HG03097 (cell line): ENCODE measurements around the gene PSMA2.
"Not testable (repeated sequence)": the region's sequence is repeated elsewhere in the genome, so short reads cannot be mapped to it uniquely, and the experiment has no call there.

ENCODE experiments used
- ATAC-seq: cut with Tn5 transposase; IDR thresholded peaks from one replicate; pipeline ENCODE4 v1.9.1; 2021; ENCODE audit not compliant: unreplicated experiment, low FRiP score

PSMA2 gene

DNA sequence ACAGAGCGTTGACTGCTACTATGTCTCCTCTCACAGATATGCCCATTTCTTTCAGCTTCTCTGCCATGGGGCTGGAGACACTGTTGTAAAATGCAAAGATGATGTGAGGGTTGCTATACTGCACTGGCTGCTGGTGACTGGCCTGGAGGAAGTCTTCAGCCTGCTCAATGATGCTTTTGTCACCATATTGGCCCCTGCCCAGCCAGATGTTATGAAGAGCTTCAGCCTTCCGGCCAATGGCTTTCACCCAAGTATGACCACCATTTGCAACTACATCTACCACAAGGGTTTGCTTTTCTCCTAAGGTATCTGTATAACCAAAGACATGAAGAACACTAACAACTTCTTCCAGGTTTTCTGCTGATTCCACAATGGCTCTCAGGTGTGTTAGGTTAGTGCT lies 21.7 kb downstream of the PSMA2 start:
- ATAC-seq = no peak

DNA sequence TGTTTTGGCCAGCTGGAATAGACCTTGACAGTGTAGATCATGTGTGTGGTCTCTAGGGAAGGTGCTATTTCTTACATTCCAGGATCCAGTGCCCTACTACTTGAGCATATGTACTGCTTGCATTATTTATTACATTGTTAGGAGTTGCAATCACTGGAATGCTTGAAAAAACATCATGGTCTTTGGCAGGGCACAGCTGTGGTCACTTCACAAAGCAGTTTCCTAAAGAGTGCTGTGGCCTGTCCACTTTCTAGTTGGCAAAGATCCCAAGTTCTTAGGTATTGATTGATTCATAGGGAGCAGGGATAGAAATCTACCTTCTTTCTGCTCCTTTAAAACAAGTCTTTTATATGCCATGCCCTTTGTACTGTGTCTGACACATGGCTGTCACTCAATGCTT lies 24.7 kb downstream of the PSMA2 start:
- ATAC-seq = no peak

DNA sequence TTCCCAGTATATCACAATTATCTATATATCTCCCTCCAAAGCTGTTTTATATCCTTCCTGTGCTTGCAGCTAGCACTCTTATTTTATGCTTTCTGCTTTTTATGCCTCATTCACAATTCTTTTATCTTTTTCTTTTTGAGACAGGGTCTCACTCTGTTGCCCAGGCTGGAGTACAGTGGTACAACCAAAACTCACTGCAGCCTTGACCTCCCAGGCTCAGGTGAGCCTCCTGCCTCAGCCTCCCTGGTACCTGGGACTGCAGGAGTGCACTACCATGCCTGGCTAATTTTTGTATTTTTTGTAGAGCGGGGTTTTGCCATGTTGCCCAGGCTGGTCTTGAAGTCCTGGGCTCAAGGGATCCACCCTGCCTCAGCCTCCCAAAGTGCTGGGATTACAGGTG lies 25.8 kb downstream of the PSMA2 start:
- ATAC-seq = no peak

DNA sequence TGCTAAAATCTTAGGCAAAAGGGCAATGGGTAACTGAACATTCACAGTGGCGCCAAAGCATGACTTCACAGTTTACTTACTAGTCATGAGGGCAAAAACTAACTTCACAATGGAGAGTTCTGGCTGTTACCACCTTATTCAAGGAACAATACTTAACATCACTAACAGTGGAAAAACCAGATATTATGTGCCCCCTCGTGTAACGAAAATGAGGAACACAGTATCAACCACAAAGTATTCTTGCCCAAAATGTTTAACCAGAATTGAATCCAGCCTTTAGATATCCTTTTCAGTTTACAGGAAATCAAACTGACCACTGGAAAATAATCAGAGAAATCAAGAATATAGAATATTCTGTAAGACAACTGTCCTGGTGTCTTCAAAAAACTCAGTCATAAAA lies 29.6 kb downstream of the PSMA2 start:
- no peak for ATAC-seq

DNA sequence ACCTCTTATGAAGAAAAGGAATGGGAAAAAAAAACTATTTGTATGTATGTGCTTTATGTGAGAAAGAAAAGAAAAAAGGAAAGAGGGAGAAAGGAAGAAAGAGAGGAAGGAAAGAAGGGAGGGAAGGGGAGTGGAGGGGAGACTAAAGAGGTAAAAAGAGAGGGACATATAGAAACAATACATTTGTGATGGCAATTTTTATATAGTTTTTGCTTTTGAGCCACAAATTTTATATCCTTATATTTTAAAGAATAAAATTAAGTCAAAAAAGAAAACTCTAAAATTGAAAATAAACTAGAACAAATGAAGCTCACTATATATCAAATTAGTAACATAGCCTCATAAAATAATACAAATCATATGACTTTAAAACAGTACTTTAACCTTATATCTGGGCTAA lies 31.1 kb downstream of the PSMA2 start:
- ATAC-seq = no peak

DNA sequence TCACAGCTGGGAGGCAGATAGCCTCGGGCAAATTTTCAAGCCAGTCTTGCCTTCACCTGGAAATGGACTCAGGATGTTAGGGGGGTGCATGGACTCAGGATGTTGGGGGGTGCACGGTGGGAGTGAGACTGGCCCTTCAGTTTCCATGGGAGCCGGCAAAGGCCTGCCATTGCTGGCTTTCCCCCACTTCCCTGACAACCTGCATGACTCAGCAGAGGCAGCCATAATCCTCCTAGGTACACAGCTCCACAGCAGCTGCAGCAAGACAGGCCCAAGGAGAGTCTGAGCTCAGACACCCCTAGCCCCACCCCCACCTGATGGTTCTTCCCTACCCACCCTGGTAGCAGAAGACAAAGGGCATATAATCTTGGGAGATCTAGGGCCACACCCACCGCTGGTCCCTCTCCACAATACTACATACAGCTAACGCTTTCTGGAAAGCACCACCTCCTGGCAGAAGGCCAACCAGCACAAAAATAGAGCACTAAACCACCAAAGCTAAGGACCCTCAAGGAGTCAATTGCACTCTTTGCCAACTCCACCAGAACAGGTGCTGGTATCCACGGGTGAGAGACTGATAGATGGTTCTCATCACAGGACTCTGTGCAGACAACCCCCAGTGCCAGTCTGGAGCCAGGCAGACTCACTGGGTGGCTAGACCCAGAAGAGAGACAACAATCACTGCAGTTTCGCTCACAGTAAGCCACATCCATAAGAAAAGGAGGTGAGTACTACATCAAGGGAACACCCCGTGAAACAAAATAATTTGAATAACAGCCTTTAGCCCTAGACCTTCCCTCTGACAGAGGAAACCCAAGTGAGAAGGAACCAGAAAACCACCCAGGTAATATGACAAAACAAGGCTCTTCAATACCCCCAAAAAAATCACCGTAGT lies 38.4 kb downstream of the PSMA2 start:
- no peak for ATAC-seq

DNA sequence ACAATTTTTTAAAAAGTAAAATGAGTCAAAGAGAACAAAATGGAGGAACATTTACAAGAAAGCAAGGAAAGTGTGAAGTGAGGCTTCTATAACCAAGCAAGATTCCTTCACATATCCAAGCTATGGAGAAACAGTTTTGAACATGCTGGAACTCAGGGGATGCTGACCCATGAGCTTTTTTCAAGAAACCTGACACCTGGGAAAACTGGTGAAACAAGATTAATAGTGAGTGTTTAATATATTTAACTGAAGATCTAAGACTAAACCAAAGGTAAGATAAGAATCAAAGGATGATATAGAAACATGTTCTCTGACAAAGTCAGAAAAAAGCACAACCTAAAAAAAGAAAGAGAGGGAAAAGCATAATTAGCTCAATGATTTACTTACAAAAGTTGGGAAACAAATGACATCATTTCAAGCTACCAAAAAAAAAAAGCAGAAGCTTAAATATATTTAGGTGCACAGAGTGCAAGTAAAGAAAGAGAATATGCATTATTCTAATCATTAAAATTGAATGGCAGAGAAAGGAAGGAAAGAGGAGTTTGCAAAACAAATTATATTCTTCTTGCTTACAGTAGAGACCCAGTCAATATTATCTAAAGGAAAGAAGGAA lies 45.0 kb downstream of the PSMA2 start:
- no peak for ATAC-seq

DNA sequence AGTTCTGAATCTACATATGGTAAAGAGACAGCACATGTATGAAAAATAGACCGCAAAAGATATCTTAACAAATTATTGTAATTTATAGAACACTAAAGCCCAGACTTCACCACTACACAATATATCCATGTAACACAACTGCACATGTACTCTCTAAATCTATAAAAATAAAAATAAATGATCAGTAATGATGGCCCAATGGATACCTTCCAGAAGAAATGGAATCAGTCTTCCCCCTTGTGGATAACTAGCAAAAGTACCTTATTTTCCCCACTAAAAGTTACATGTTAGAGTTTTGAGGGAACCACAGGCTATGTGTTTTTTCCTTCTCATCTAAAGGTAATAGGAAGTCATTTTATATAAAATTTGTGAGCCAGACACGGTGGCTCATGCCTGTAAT lies 45.8 kb downstream of the PSMA2 start:
- no peak for ATAC-seq

DNA sequence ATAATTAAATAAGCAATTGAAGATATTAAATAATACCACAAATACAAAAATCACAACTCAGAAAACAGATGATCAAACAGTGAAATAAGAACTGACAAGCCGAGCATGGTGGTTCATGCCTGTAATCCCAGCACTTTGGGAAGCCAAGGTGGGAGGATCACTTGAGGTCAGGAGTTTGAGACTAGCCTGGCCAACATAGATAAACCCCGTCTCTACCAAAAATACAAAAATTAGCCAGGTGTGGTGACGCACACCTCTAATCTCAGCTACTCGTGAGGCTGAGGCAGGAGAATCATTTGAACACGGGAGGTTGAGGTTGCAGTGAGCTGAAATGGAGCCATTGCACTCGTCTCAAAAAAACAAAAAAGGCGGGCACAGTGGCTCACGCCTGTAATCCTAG lies 46.8 kb downstream of the PSMA2 start:
- ATAC-seq = not testable (repeated sequence)

DNA sequence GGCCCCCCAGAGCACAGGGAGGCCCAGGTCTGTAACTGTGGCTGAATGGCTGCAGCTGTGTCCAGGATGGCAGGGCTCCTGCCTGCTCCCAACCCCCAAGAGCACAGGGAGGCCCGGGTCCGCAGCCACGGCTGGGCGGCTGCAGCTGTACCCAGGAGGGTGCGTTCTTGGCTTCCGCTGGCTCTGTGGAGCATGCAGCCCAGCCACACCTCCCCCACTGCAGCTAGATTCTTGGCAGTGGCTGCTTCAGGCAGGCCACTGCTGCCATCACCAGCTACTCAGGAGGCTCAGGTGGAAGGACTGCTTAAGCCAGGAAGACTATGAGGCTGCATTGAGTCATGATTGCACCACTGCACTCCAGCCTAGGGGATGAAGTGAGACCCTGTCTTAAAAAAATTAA lies 48.0 kb downstream of the PSMA2 start:
- peak; percentile 52 for ATAC-seq

DNA sequence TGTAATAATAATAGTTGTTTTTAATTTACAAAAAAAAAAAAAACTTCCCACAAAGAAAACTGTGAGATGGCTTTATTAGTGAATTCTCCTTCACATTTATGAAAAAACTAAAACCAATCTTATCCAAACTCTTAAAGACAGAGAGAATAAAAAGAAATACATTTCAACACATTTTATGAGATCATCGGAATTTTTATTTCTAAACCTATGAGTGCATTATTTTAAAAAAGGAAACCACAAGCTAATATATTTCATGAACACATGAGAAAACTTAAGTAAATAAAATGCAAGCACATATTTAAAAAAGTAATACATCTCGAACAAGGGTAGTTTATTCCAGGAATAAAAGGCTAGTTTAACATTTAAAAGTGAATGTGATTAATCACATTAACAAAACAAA lies 51.6 kb downstream of the PSMA2 start:
- no peak for ATAC-seq

DNA sequence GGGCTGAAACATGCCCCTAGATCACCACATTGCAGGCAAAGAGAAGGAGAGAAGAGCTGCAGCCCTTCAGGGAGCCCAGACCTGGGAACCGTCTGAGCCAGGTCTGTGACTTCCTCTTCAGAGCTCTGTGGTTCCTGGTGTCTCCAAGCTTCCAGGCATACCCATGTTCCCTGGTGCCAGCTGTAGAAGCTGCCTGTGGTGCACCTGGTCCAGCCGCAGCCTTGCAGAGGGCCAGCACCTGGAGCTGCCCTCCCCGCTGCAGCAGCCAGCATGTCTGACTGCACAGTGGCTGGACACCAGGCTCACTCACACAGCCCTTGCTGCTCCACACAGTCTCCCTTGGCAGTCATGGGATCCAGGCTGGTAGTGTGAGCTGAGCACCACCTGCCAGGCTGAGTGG lies 53.7 kb downstream of the PSMA2 start:
- ATAC-seq = no peak

DNA sequence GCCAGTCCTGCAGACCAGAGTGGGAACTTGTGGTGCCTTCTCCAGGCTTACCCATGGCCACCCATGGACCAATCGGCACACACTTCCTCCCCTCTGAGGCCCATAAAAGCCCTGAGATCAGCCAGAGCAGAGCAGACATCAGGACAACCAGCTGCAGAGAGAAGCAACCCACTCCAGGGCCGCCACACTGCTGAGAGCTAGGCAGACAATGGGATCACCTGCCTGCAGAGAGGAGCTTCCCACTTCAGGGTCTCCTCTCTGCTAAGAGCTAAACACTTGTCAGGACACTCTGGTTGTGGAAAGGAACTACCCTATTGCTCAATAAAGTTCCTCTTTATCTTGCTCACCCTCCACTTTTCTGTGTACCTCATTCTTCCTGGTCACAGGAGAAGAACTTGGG lies 54.1 kb downstream of the PSMA2 start:
- ATAC-seq = no peak

DNA sequence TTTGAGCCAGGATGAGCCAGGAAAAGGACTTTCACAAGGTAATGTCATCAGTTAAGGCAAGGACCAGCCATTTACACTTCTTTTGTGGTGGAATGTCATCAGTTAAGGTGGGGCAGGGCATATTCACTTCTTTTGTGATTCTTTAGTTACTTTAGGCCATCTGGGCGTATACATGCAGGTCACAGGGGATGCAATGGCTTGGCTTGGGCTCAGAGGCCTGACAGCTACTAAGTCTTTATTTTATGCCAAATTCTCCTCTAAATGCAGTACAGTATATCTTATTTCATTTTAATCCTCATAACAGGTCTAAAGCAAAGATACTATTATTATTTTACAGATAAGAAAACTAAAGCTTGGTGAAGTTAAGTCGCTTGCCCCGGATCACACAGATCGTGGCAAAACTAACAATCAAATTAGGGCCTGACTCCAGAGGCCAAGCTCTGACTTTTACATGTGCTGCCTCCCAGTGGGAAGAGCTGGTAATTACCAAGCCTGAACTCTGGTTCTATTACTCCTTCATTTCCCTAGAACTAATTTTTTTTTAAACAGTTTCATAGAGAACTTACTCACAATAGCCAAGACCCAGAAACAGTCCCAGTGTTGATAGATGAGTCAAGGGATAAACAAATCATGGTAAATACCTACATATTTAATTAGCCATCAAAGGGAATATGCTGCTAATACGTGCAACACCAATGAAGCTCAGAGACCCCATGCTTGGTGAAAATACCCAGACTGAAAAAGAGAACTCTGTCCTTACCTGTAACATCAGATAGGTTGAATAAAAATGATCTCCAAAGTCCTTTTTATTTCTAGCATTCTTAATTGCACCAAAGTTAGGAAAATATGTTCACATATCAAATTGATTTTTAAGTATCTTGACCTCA lies 55.5 kb downstream of the PSMA2 start:
- ATAC-seq = peak; percentile 67

DNA sequence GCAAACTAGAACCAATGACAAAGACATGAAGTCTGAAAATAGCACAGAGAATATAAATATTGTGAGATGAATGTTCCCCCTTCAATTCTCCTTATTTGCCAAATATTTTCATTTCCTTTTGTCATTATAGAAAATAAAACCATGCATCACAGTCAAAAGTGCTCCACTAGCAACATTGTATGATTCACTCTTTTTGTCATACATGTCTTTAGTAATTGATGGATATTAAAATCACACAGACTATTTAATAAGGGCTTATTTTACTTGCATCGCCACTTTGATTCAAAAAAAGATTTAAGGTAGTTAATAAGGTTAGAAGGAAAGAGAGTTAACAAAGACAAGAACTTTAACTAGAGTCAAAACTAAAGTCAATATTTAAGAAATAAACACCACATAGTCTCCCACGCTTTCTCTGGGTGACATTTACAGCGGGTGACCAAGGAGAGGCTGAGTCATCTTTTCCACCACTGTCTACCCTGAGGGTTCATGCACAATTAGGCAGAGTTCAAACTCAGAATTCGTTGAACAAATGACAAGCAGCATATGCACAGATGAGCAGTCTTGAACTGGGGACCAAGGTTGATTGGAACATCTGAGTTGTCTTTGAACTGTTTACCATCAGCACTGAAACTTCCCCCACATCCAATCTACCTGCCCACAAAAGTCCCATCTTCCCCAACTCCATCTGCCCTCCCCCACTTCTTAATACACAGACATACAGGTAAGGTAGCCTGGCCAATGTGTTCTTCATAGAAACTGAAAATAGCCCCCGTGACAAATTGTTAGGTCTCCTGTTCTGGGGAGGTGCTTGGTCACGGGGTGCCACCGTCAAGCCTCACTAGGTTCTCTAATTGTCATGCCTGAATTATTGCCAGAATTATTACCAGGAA lies 62.6 kb downstream of the PSMA2 start:
- peak; percentile 95 for ATAC-seq

DNA sequence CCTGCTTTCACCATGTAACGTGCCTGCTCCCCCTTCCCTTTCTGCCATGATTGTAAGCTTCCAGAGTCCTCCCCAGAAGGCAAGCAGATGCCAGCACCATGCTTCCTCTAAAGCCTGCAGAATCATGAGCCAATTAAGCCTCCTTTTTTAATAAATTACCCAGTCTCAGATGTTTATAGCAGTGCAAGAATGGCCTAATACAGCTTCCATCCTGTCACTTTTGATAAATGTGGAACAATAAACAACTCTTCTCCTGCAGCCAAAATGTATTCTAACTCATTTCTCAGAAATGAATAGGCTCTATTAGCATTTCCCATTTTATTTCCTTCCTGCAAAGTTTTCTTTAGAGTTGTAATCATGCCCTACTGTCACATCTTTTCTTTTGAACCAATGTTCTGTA lies 63.5 kb downstream of the PSMA2 start:
- no peak for ATAC-seq
